DMS79 (cell line): ENCODE measurements around the gene NR1I3.
A peak's percentile ranks its signal among the peaks of the same experiment; 100 is the strongest.

Experiments used
- DNase-seq: peaks from one replicate; lab custom pipeline; 2025; lab: John Stamatoyannopoulos, UW

The NR1I3 gene

GRCh38 chr1:161218301-161219077 is 19.5 kb downstream of the NR1I3 start:
- DNase-seq: no peak

- DNase-seq: no peak
These were observed 20.2 kb downstream of the NR1I3 start for GRCh38 chr1:161217831-161218230.

GRCh38 chr1:161216945-161217712 is 20.9 kb downstream of the NR1I3 start:
- peak; percentile 13 for DNase-seq

GRCh38 chr1:161215076-161215475 is 22.9 kb downstream of the NR1I3 start, which contains the start of gene FCER1G:
Gene FCER1G (plus strand): TSS chr1:161215295. CDS start chr1:161215322, 27 bp downstream.
- DNase-seq: no peak

- DNase-seq: no peak
These were observed 23.6 kb downstream of the NR1I3 start for GRCh38 chr1:161214369-161214768.

GRCh38 chr1:161209790-161210409 is 28.1 kb downstream of the NR1I3 start:
- peak; percentile 12 for DNase-seq

GRCh38 chr1:161207173-161207572 is 30.8 kb downstream of the NR1I3 start:
- no peak for DNase-seq

- no peak for DNase-seq
These were observed 31.4 kb downstream of the NR1I3 start for GRCh38 chr1:161206411-161207140.

GRCh38 chr1:161201836-161202712 is 35.9 kb downstream of the NR1I3 start, which contains the start of gene NDUFS2:
Gene NDUFS2 (plus strand): TSS chr1:161202367. CDS start chr1:161202386, 19 bp downstream.
- DNase-seq: peak; percentile 99

GRCh38 chr1:161200992-161201835 is 36.8 kb downstream of the NR1I3 start:
- no peak for DNase-seq

- DNase-seq: no peak
These were observed 37.5 kb downstream of the NR1I3 start for GRCh38 chr1:161200421-161200991.

GRCh38 chr1:161199506-161200139 is 38.4 kb downstream of the NR1I3 start:
- DNase-seq: no peak

- DNase-seq: no peak
These were observed 39.0 kb downstream of the NR1I3 start, which contains the start of gene ADAMTS4 for GRCh38 chr1:161198897-161199431. Gene ADAMTS4 (minus strand): TSS chr1:161199054. CDS start chr1:161198627, 427 bp downstream.

- DNase-seq: no peak
These were observed 39.7 kb downstream of the NR1I3 start for GRCh38 chr1:161198194-161198896.

- DNase-seq: no peak
These were observed 40.3 kb downstream of the NR1I3 start for GRCh38 chr1:161197560-161198193.

GRCh38 chr1:161196521-161197451 is 41.2 kb downstream of the NR1I3 start:
- DNase-seq: no peak
